Lower leg skin (tissue), 4 donors: ENCODE results near the gene TBC1D22A. TPM values are rescaled to one million over a fixed set of nuclear protein-coding genes. Genes with fewer than 3 reads are reported as not detected.
A peak's percentile ranks its signal among the peaks of the same experiment; 100 is the strongest.

Source experiments
- DNase-seq, 2 donors: peaks; one replicate each; pipeline ENCODE4 v3.0.0-alpha.2; 2019; ENCODE audit warnings: low spot score in 2 of 2
- H3K4me3 ChIP-seq: fragments of 200-600 bp; sonication (generic); 2 replicates; pipeline ENCODE4 v1.5.1; 2017; ENCODE audit warnings: mild to moderate bottlenecking, low read depth; ENCODE audit not compliant: poor library complexity, severe bottlenecking
- CTCF ChIP-seq, 3 donors: fragments of 450-650 bp; IDR thresholded peaks; one replicate each; pipeline ENCODE4 v1.5.1; 2016; ENCODE audit warnings: antibody characterized with exemption in 3 of 3, mild to moderate bottlenecking in 3 of 3, moderate library complexity in 2 of 3
- POLR2A ChIP-seq, 2 donors: fragments of 450-650 bp; IDR thresholded peaks; one replicate each; pipeline ENCODE4 v1.6.1; 2016 to 2017; ENCODE audit warnings: antibody characterized with exemption in 2 of 2, mild to moderate bottlenecking in 1 of 2, moderate library complexity in 1 of 2
- WGBS, 2 donors: methylation state at CpG; one replicate each; pipeline ENCODE4 v1.1.5; 2018; 5-methylcytosine and 5-hydroxymethylcytosine counted together
- intact Hi-C: fragments of 100-400 bp; cut with DNase I; formaldehyde crosslinking; loops from one replicate; pipeline ENCODE4 v1.15.0; 2023; ENCODE audit warnings: low total_unique reads
- total RNA-seq, 4 donors: library from RNA; depleted of rRNA; stranded (reverse); fragments of >200 nt; gene quantifications; one replicate each; pipeline ENCODE4 v1.1.0, GENCODE V29; 2016

TBC1D22A gene
- total RNA-seq, 4 donors from 2014 or later, result 21.8 to 32.3 (median 31.6) TPM

GRCh38 chr22:46854125-46854870 is 91.8 kb downstream of the TBC1D22A start:
- WGBS, 2 donors, result 82 to 83% methylated on average over 18 of the region's 18 CpGs
- intact Hi-C loops, result no loop called here
- TF ChIP-seq CTCF (IDR thresholded peaks at IDR 0.05) (no peak), POLR2A (IDR thresholded peaks at IDR 0.05) (no peak)
- peak; percentile 55 to 87 for DNase-seq
- no peak overlapping the region for H3K4me3 ChIP-seq

- 96 to 97% methylated on average over 12 of the region's 12 CpGs for WGBS, 2 donors
- TF ChIP-seq POLR2A (IDR thresholded peaks at IDR 0.05), result no peak
- no peak for TF ChIP-seq CTCF (IDR thresholded peaks at IDR 0.05)
- intact Hi-C loops, result no loop called here
- no peak overlapping the region for H3K4me3 ChIP-seq
- no peak for DNase-seq
These were observed 93.2 kb downstream of the TBC1D22A start for GRCh38 chr22:46855681-46856080.

- DNase-seq, result no peak
- intact Hi-C loops, result no loop called here
- TF ChIP-seq POLR2A (IDR thresholded peaks at IDR 0.05) (no peak), CTCF (IDR thresholded peaks at IDR 0.05) (no peak)
- H3K4me3 ChIP-seq, result no peak overlapping the region
- WGBS, 2 donors, result 86 to 89% methylated on average over 3 of the region's 3 CpGs
These were observed 94.2 kb downstream of the TBC1D22A start for GRCh38 chr22:46856661-46857060.

DNA sequence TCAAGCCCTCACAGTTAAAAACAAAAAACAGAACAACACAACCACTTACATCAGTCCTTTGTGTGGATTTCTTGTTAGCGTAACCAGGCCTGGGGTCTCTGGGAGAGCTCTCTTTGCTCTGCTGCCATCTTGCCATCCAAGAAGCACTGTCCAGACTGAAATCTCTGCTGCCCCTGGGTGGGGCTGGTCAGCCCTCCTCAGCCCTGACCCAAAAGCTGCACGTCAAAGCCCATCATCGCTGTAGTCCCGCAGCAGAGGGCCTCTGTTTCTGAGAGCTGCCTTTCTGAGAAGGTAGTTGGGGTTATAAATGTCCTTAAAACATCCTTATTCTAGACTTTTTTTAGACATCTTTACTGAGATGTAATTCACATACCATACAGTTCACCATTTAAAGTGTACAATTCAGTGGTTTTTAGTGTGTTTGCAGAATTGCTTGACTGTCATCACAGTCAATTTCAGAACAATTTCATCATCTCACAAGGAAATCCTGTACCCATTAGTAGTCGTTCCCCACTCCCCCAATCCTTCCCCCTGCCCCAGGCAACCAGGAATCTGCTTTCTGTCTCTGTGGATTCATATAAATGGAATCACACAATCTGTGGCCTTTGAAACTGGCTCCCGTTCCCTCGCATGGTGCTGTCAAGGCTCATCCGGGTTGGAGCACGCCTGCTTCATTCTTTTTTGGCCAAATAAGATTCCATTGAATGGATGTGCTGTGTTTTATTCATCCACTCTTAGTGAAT is 94.9 kb downstream of the TBC1D22A start:
- intact Hi-C loops, result no loop called here
- TF ChIP-seq POLR2A (IDR thresholded peaks at IDR 0.05), result no peak

GRCh38 chr22:46857885-46858143 is 95.4 kb downstream of the TBC1D22A start:
- intact Hi-C loops, result no loop called here
- WGBS, 2 donors, result 92 to 93% methylated on average over 6 of the region's 6 CpGs
- no peak for DNase-seq
- H3K4me3 ChIP-seq, result no peak overlapping the region
- TF ChIP-seq POLR2A (IDR thresholded peaks at IDR 0.05) (no peak), CTCF (IDR thresholded peaks at IDR 0.05) (no peak)

More for the DNA sequence above, 94.9 kb downstream of the TBC1D22A start:
- DNase-seq, result no peak
- no peak overlapping the region for H3K4me3 ChIP-seq
- 90 to 91% methylated on average over 9 of the region's 9 CpGs for WGBS, 2 donors

- no peak overlapping the region for H3K4me3 ChIP-seq
- TF ChIP-seq CTCF (IDR thresholded peaks at IDR 0.05) (no peak), POLR2A (IDR thresholded peaks at IDR 0.05) (no peak)
- intact Hi-C loops, result no loop called here
- DNase-seq, result no peak
- 96 to 97% methylated on average over 23 of the region's 23 CpGs for WGBS, 2 donors
These were observed 95.8 kb downstream of the TBC1D22A start for GRCh38 chr22:46858181-46858771.
